Fibroblast of skin of right quadriceps (primary cell): ENCODE results near the gene IQSEC1.
A peak's percentile ranks its signal among the peaks of the same experiment; 100 is the strongest.

Experiments
- DNase-seq: peaks from one replicate; pipeline ENCODE4 v3.0.0-alpha.2; 2013

The IQSEC1 gene

DNA sequence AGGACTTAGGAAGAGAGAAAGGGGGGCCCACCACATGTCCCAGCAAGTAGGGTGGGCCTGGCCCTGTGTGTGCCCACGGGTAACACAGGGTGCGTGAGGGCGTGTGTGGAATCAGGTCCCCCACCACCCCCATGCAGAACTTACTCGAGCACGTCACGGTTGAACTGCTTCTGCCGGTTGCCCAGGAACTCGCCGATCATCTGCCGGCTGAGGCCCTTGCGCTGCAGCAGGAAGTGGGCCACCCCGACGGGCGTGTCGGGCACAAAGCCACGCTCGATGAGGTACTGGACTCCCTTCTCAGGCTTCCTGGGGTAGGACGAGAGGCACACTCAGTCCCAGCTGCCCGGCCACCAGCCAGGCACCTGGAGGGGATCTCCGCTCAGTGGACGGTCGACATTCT lies 148.8 kb downstream of the IQSEC1 start:
- no peak for DNase-seq

DNA sequence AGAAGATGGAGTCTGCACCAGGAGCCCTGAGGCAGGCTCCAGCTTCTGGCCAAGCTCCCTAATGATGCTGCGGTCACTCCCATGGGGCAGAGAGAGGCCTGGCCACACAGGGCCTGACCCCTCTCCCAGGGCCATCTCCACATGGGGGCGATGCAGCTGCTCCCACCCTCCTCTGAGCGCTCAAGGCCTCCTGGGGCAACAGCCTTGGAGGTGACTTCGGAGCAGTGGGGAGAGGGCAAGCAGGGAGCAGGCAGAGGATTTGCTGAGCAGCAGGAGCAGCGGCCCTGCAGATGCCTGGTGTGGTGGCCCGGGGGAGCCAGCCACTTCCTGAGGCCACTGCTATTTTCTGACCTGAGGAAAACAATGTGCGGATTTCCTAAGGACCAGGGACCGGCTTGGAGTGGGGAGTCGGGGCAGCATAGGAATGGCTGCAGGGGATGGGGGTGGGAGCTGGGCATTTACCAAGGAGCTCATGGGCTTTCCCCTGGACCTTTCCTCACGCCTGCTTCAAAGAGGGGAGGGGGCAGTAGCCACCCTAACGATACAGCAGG lies 150.3 kb downstream of the IQSEC1 start:
- DNase-seq = no peak

DNA sequence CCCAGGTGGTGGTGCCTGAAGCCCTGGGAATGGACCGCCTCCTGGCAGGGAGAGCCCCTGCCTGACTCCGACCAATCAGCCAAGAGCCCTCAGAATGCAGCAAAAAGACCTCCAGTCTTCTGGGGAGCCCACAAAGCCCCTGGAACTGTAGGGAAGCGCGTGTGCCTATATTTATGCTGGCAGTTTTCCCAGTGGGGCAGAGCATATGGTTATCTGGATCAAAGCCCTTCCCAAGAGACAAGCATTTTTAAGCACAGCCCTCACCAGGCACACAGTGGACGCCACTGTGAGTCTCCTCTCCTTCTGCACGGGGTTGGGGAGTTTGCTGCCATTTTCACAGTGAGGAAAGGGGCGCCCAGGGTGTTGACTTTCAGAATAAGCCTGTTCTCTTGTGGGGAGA lies 150.9 kb downstream of the IQSEC1 start:
- DNase-seq = peak; percentile 16

DNA sequence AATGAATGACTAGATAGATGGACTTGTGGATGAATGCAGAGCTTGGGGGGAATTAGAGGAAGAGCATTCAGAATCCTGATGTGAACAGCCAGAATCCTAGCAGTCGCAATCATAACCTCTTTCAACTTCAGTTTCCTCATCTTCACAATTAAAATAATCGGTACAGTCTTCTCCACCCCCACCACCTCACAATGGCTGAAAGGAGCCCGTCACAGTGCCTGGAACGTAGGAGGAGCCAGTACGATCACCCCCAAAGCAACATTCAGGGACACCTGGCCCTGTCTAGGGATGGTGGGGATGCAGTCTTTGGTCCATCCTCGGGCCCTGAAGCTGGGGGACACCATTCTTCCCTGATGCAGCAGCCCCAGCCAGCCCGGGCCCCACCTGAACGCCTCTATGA lies 151.5 kb downstream of the IQSEC1 start:
- DNase-seq = no peak

DNA sequence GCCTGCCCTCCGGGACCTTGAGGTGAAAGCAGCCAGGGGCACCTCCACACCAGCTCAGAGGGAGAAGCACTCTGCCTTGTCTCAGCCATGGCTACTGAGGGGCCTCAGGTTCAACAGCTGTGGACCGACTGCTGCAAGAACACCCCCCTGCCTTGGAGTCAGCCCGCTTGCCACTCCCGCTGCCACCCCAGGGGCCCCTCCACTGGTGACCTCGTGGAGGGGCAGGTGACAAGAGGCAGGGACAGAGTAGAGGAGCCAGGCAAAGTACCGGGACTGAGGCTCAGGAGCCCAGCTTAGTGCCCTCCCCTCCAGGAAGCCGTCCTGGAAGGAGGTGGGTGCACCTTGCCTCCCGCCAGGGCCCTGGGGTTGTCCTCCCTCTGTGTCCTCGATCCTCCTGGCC lies 152.3 kb downstream of the IQSEC1 start:
- DNase-seq = no peak

DNA sequence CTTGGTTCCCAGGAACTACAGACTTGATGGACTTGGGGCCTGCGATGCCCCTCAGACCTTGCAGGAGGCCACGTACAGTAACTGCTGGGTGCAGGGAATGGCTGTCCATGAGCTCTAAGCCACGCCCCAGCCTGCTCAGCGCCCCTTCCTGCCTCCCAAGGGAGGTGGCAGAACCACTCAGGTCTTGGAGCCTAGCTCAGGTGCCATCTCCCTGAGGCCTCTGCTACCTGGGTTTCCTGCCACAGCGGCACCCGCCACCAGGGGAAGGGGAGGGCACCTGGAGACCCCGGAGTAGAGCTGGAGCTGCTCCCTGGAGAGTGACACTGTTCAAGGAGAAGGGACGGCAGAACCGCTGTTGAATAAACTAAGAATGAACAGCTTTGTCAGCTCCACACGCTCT lies 154.0 kb downstream of the IQSEC1 start:
- DNase-seq = no peak

DNA sequence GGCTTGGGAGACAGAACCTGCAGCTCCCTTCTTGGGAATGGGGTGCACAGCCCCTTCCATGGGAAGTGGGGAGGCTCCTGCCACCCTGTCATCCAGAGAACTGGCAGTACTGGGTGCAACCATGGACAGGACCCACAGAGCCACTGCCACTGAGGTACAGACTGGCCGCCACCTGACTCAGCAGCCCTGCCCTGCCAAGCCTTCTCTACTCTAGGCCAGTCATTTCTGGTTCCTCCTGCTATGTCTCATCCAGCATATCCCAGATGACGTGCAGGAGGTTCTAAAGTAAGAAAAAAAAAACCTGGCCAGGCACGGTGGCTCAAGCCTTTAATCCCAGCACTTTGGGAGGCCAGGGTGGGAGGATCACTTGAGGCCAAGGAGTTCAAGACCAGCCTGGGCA lies 155.0 kb downstream of the IQSEC1 start:
- DNase-seq = no peak

DNA sequence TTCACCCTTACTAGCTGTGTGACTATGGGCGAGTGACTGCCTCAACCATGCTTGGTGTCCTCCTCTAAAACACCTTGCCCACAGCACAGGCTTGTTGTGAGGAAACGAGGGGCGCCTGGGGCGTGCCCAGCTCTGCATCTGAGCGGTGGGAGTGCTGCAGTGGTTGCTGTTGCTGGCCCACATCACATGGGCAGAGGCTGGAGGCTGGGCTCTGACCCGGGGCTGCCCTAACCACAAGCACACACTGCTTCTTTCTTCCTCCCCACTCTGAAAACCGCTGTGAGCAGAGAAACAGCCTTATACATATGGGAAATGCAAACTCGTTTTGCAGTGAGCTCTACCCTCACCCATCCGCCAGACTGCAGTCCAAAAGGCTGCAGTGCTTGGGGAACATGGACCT lies 157.1 kb downstream of the IQSEC1 start:
- DNase-seq = no peak

DNA sequence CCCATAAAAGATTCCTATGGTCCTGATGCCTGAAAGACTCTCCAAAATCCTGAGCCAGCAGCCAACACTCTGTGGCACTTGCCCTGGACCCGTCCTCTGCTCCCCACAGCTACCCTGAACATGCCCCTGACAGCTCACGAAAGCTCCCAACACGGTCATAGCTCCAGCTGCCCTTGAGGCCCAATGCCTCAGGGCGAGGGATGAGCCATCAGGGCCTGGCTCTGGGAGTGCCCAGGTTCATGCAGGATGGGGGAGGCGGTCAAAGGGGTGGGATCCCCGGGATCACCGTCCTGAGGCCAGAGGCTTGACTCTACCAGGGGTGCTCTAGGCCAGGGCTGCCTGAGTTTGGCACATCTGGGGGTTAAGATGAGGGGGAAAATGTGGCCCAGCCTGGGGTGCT lies 159.1 kb downstream of the IQSEC1 start:
- DNase-seq = no peak

DNA sequence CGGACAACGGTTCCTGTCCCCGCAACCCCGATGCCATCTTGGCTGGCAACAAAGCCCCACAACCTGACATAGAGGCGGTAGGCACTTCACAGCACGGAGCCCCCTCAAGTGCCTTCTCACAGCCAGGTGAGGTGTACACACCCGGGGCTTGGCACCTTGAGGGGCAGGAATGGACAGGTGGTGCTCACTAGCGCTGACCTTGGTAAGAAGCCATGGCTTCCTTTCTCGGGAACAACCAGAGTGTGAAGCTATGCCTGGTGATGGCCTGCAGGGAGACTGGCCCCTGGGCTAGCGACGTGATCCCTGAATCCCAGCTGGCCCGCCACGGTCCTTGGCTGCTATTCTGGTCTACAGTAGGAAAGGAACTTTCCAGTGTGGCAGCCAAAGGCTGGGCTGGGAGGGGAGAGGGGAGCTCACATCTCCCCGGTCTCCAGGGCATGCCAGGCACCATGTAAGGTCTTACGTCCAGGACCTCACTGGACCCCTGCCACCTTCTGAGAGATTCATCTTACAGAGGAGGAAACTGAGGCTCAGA lies 161.3 kb downstream of the IQSEC1 start:
- no peak for DNase-seq

DNA sequence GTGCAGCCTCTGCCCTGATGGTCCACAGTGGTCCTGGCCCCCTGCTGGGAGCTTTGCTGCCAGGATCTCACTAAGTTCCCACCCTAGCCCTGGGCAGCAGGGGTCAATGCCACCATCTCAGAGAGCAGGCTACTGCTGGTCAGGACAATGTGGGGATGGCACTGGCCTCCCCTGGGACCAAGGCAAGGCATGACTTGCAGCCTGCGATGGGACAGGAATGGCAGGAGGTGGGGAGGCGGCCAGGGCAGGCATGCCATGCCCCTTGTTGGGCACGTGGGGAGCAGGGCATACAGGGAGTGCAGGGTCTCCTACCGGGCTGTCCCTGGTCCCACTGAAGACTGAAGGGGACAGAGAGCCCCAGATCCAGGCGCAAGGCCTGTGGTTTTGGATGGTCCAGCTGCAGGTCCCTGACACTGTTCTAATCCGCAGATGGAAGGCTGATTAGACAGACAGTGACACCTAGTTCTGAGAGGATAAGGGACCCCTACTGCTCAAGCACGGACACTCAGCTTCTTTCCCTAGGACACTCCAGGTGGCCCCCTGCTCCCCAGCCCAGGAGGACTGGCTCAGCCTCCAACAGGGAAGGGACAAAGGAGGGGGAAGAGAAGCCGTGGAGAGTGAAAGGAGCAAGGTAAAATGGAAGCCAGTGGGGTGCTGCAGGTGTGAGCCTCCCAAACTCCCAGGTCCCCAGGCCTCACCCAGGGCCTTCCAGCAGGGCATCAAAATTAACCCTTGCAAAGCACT lies 162.7 kb downstream of the IQSEC1 start:
- DNase-seq = no peak

DNA sequence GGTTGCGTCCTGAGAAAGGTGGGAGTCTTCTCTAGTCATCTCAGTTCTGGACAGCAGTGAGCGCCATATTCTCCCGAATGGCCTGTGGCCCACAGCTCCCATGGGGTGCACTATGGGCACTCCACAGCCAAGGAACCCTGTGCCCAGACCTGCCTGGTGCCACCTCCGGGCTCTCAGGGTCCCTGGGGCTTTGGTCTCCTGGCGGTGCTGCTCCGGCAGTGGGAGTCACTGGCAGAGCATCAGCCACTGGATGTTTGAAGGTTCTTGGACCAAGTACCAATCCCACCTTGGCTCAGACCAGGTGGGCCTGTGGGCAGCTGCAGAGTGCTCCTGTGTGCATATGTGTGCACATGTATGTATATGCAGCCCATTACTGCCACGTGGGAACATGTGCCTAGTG lies 163.5 kb downstream of the IQSEC1 start:
- DNase-seq = no peak

DNA sequence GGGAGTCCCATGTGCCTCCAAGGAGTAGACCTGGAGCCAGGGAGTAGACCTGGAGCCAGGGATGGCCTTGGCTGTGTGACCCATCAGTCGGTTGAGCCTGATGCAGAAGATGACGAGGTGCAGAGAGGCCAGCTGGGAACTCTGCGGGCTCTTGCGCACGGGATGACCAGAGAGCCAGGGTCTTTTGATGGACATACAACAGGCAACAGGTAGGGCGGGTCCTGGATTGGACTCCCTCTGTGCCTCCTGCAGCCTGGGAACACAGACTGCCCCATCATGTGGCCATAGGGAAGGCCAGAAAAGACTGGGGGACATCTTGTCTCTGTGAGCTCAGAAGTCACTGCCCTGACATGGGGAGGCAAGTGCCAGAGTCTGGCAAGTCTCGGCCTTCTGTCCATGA lies 164.4 kb downstream of the IQSEC1 start:
- DNase-seq = no peak

DNA sequence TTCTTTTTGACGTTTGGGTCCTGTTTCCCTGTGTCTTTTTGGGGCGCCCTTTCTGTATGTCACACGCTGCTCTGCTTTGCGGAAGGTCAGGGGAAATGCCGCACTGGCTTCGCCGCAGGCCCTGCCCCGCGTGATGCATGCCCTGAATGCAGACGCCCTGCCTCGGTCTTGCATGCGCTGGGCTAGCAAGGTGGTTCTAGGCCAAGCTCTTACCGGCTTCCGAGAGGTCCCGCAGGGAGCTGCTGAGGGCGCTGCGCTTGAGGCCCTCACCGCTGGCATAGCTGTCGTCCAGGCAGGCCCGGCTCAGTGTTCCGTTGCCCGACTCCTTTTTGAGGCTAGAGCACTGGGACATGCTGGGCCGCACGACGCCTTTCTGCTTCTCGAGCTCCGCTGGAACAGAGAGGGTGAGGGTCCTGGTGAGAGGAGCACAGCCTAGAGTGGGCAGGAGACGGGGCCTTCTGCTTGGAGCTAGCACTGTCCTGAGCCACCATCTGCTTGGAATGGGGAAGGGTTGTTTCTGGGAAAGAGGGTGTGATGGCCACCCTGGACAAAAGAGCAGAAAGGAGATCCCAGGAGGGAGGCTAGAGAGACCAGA lies 165.0 kb downstream of the IQSEC1 start:
- DNase-seq = no peak

DNA sequence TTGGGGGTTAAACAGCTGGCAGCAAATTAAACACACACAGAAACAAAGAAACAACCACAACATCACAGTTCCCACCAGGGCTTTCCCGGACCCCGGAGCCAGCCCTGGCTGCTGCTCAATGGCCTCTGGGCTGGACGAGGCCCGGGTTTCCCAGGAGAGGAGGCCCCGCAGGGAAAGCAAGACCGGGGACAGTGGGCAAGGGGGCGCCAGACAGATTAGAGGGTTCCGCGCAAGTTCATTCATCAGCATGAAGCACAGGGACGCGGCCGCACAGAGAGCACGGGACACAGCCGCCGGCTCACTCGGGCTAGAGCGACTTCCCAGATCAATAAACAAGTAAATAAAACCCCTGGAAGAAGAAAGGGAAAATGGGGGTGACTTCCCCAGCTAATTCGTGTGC lies 165.5 kb downstream of the IQSEC1 start:
- no peak for DNase-seq

DNA sequence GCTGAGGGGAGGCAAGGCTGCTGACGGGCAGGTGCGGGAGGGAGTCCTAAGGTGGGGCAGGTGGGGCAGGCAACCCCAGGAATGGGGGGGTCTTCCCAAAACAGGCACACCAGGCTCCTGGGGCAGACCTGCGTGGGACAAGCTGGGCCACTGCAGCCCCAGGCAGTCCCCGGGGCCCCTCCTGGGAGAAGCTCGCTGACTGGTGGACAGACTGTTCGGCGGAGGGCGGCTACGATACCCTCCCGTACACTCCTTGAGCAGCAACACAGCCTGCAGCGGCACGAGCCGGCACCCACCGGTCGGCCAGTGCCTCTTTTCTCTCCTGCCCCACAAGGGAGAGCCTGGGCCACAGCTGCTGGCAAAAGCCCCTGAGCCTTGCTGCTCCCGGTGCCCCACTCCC lies 165.9 kb downstream of the IQSEC1 start:
- DNase-seq = no peak

DNA sequence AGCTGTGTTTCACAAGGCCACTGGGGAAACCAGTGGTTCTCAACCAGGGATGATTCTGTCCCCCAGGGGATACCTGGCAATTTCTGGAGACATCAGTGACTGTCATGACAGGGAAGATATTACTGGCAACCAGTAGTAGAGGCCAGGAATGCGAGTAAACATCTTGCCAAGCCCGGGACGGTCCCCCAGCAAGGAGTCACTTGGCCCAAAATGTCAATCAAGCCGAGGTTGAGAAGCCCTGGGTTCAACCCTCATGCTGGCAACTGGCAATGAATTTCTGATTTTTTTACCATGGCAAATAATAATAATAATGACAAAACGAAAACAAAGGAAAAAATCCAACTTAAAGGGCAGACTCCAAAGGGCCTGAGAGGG lies 166.3 kb downstream of the IQSEC1 start:
- no peak for DNase-seq

DNA sequence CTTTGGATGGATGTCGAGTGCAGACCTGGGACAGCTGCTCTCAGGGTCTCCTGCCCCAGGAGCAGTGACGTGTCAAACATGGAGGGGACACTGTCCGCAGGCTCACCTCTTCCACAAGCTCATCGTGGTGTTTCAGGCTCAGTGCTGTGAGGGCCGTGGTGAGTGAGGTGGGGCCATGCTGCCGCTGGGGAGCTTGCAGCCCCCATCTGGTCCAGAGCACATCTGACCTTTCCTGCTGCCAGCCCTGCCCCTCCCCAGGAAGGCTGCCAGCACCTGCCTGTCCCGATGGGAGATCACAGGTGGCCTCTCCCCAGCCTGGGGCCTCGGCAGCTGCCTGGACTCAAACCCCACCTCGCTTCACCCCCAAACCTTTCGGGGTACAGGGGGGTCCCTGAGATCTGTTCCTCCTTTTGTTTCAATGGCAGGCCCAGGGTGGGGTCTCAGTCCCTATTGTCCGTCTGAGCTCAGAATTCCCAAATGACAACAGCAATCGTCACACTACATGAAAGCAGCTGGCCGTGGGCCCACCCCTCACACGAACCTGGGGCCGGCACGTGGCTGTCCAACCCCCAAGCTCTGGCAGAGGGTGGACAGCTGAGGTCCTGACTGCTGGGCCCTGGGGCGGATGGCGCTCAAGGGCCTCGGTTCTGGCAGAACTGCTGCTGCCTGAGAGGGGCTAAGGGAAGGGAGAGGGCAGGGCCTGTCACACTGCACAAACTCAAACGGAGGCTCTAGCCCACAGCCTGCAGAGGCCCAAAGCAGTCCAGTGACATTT lies 166.9 kb downstream of the IQSEC1 start:
- DNase-seq = no peak

DNA sequence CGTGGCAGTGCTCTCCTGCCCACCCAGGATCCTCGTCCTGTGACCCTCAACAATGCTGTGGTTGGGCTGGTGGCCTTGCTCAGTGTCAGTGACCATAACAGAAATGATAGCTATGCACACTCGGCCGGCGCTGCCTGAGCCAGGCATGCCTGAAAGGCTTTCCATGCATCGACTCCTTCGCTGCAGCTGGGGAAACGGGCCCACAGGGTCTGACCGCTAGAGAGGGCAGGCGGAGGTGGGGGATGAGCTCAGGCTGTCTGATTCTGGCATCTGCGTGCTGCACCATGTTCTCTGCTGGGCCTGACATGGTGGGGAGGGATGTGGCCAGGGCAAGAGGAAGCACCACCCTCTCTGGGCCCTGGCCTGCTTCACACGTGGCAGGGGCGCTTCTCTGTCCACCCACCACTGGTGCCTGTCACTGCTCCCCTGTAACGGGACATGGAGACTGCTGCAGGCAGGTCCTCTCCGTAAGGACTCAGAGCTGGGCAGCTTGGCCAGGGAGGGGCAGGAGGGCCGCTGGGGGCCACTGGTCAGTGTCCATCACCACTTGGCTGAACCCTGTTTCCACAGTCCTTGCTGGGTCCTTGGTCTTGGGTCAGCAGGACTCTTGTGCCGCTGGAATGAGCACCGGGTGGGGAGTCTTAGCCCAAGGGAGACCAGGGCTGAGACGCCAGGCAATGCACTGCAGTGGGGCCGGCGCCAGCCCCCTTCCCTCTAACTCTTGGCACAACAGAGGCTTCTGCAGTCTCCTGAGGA lies 167.7 kb downstream of the IQSEC1 start:
- DNase-seq = no peak

DNA sequence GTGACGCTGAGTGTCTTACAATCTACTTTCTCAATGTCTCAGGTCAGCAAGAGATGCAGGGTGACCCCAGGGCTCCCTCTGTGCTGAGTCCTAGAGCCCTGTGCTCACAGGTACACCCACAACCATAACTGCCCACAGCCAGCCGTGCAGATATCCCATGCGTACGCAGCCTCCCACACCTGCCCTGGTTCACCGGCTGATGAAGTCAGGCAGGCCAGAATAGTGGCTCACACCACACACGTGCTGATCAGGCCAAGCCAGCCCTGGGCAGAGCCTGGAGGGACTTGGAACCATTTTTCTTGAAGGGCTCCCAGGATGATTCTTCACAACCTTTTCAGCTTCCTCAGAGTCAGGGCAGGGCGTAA lies 168.3 kb downstream of the IQSEC1 start:
- DNase-seq = no peak

DNA sequence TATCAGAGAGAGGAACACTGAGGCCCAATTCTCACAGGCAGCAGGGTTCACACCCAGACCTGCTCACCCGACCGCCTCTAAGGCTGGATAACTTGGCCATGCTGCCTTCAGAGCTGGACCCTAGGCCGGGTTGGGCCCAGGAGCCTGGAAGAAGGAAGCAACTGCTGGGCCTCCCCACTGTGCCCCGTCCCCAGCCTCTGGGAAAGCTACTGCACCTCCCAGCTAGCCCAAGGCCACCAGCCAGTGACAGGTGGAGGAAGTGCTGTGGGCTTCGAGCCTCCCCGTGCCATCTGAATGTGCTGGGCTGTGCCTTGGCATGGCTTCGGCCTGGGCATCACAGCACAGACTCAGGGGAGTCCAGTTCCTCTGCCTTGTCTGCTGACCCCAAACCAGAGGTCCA lies 169.3 kb downstream of the IQSEC1 start:
- DNase-seq = no peak

DNA sequence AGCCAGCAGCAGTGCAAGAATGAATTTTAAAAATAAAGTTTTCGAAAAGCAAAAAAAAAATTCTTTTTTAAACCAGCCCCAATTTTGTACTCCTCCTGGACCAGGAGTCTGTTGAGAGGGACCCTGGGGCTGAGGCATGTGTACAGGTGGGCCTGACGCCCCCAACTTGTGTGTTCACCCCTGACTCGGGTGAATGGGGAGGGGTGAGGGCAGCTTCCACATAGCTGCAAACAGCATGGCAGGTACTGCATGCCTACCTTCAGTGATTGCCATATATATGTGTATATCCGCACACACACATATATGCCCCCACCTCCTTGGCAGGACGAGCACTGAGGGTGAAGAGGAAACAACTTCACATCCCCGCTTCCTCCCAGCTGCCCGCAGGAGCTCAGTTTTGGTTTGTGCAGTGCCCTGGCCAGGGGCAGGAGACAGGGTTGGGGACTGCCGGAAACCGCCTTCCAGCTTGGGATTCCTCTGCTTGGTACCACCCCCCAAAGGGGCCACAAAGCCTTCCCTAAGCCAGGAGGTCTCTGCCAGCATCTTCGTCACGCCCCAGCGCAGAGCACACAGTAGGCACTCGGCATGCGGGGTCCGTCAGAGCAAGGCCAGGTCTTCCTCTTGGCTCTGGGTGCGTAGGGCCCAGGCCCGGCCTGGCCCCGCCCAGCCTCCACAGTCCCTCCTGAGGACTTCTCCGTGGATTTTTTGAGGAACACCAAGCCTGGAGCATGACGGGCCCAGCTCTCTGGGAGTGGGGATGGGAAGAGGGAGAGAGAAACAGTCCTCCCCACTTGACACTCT lies 170.0 kb downstream of the IQSEC1 start:
- DNase-seq = no peak
